GM23338 (cell line): ENCODE measurements around the gene STK16. TPM values are rescaled to one million over a fixed set of nuclear protein-coding genes. Genes with fewer than 3 reads are reported as not detected.

ENCODE experiments used
- ATAC-seq: fragments of 200-7000 bp; cut with Tn5 transposase; 3 replicates; pipeline ENCODE4 v1.9.1; 2020
- DNase-seq: peaks from one replicate; pipeline ENCODE4 v3.0.0-alpha.2; 2015; ENCODE audit warnings: low spot score
- H2AFZ ChIP-seq: fragments of 200-600 bp; sonication (generic); 2 replicates; pipeline ENCODE4 v1.8.0; 2016; ENCODE audit warnings: antibody characterized with exemption, mild to moderate bottlenecking, moderate library complexity
- H3F3A ChIP-seq: fragments of 200-600 bp; sonication (generic); replicated peaks from 2 replicates; pipeline ENCODE4 v1.8.0; 2017; ENCODE audit warnings: antibody characterized with exemption, mixed run types, low read depth
- H3K27ac ChIP-seq: fragments of 200-600 bp; sonication (generic); 2 replicates; pipeline ENCODE4 v1.6.1; 2016; ENCODE audit warnings: low read depth
- H3K27me3 ChIP-seq: fragments of 200-600 bp; sonication (generic); 2 replicates; pipeline ENCODE4 v1.8.0; 2016; ENCODE audit warnings: mild to moderate bottlenecking, mixed run types, moderate library complexity; ENCODE audit not compliant: insufficient read depth
- H3K36me3 ChIP-seq: fragments of 200-600 bp; sonication (generic); 2 replicates; pipeline ENCODE4 v1.8.0; 2016; ENCODE audit warnings: mild to moderate bottlenecking; ENCODE audit not compliant: insufficient read depth
- H3K4me1 ChIP-seq: fragments of 200-600 bp; sonication (generic); 2 replicates; pipeline ENCODE4 v1.8.0; 2016; ENCODE audit warnings: mild to moderate bottlenecking, moderate library complexity; ENCODE audit not compliant: insufficient read depth
- H3K4me2 ChIP-seq: fragments of 200-600 bp; sonication (generic); 2 replicates; pipeline ENCODE4 v1.7.1; 2017; ENCODE audit warnings: mixed run types
- H3K4me3 ChIP-seq: fragments of 200-600 bp; sonication (generic); 2 replicates; pipeline ENCODE4 v1.6.1; 2016; ENCODE audit warnings: mixed run types
- H3K79me2 ChIP-seq: fragments of 200-600 bp; sonication (generic); replicated peaks from 2 replicates; pipeline ENCODE4 v1.8.0; 2017; ENCODE audit warnings: mild to moderate bottlenecking; ENCODE audit not compliant: insufficient read depth
- H3K9me2 ChIP-seq: fragments of 200-600 bp; sonication (generic); 2 replicates; pipeline ENCODE4 v1.8.0; 2017; ENCODE audit not compliant: insufficient read depth
- H4K20me1 ChIP-seq: fragments of 200-600 bp; sonication (generic); replicated peaks from 2 replicates; pipeline ENCODE4 v1.8.0; 2017; ENCODE audit warnings: mild to moderate bottlenecking; ENCODE audit not compliant: insufficient read depth
- H3K27ac Mint-ChIP-seq: 2 replicates; pipeline ENCODE4 v1.8.0; 2020; ENCODE audit warnings: inconsistent platforms, mild to moderate bottlenecking, moderate library complexity, mixed read lengths
- H3K27me3 Mint-ChIP-seq: 3 replicates; pipeline ENCODE4 v1.8.0; 2022; ENCODE audit warnings: low read depth, mild to moderate bottlenecking, moderate library complexity, mixed read lengths, inconsistent platforms; ENCODE audit not compliant: insufficient read depth, poor library complexity
- H3K36me3 Mint-ChIP-seq: 3 replicates; pipeline ENCODE4 v1.8.0; 2021; ENCODE audit warnings: low read depth, mild to moderate bottlenecking, inconsistent platforms, moderate library complexity, mixed read lengths
- H3K4me1 Mint-ChIP-seq: 3 replicates; pipeline ENCODE4 v1.8.0; 2020; ENCODE audit warnings: mild to moderate bottlenecking, inconsistent platforms, mixed read lengths
- H3K4me3 Mint-ChIP-seq: 3 replicates; pipeline ENCODE4 v1.8.0; 2021; ENCODE audit warnings: moderate library complexity, mild to moderate bottlenecking, inconsistent platforms, mixed read lengths
- H3K9me3 Mint-ChIP-seq: 3 replicates; pipeline ENCODE4 v1.8.0; 2020; ENCODE audit warnings: moderate library complexity, mild to moderate bottlenecking, inconsistent platforms, mixed read lengths
- CREB1 ChIP-seq: fragments of 250-450 bp; sonication (Bioruptor Pico); IDR thresholded peaks from 2 replicates; pipeline ENCODE4 v1.5.0; 2020; ENCODE audit warnings: low read depth, mild to moderate bottlenecking, moderate library complexity
- EZH2 ChIP-seq: fragments of 200-600 bp; sonication (generic); IDR thresholded peaks from one replicate; pipeline ENCODE4 v1.8.0; 2017; ENCODE audit warnings: antibody characterized with exemption, mild to moderate bottlenecking, low read depth; ENCODE audit not compliant: unreplicated experiment
- EZH2phosphoT487 ChIP-seq: fragments of 200-600 bp; sonication (generic); IDR thresholded peaks from one replicate; pipeline ENCODE4 v1.8.1; 2018; ENCODE audit warnings: antibody characterized with exemption; ENCODE audit not compliant: unreplicated experiment
- JUNB ChIP-seq: IDR thresholded peaks from one replicate; pipeline ENCODE4 v1.6.1; 2016; ENCODE audit warnings: antibody characterized with exemption; ENCODE audit not compliant: unreplicated experiment
- NANOG ChIP-seq: IDR thresholded peaks from 2 replicates; pipeline ENCODE4 v1.6.1; 2016; ENCODE audit warnings: antibody characterized with exemption, borderline replicate concordance
- POLR2AphosphoS5 ChIP-seq: IDR thresholded peaks from 2 replicates; pipeline ENCODE4 v1.6.1; 2016; ENCODE audit warnings: antibody characterized with exemption, low read depth
- STAT1 ChIP-seq: IDR thresholded peaks from one replicate; pipeline ENCODE4 v1.6.1; 2016; ENCODE audit warnings: antibody characterized with exemption; ENCODE audit not compliant: unreplicated experiment
- ZNF114 ChIP-seq: fragments of 250-450 bp; sonication (Bioruptor Pico); IDR thresholded peaks from 2 replicates; pipeline ENCODE4 v1.5.0; 2020; ENCODE audit warnings: mild to moderate bottlenecking, moderate library complexity
- ZNF331 ChIP-seq: fragments of 250-450 bp; sonication (Bioruptor Pico); IDR thresholded peaks from 2 replicates; pipeline ENCODE4 v1.5.0; 2020; ENCODE audit warnings: low read depth, mild to moderate bottlenecking, moderate library complexity
- polyA plus RNA-seq: library from polyadenylated mRNA; unstranded; fragments of >200 nt; fragmentation: Nextera tagmentation; extraction: Ambion mirVana; gene quantifications from 2 replicates; pipeline ENCODE4 v1.2.1, GENCODE V29; 2016
- total RNA-seq: library from RNA; depleted of rRNA; stranded (reverse); fragments of >200 nt; shearing (Covaris generic); gene quantifications from 2 replicates; pipeline ENCODE4 v1.2.3, GENCODE V29; 2014
- TF ChIP-seq, protein P1 (sequence below): fragments of 250-450 bp; sonication (Bioruptor Pico); IDR thresholded peaks from 2 replicates; pipeline ENCODE4 v1.5.0; 2020; ENCODE audit warnings: mild to moderate bottlenecking, moderate library complexity
- TF ChIP-seq, protein P2 (sequence below): IDR thresholded peaks from one replicate; pipeline ENCODE4 v1.6.1; 2018; ENCODE audit warnings: antibody characterized with exemption; ENCODE audit not compliant: unreplicated experiment
- TF ChIP-seq, protein P3 (sequence below), 2 experiments: fragments of 200-600 bp in 1 of 2; sonication (generic) in 1 of 2; conservative IDR thresholded peaks; 2 replicates each; pipeline versions ENCODE4 v1.5.1 to v1.6.1; 2016 to 2017; ENCODE audit warnings: antibody characterized with exemption in 2 of 2, low read depth in 2 of 2, mild to moderate bottlenecking in 2 of 2, moderate library complexity in 1 of 2
- TF ChIP-seq, protein P4 (sequence below): IDR thresholded peaks from 2 replicates; pipeline ENCODE4 v1.6.1; 2016; ENCODE audit warnings: antibody characterized with exemption

Gene STK16
- total and polyA plus RNA-seq, 2 experiments from 2014 or later = 3.1 to 17.0 TPM

DNA sequence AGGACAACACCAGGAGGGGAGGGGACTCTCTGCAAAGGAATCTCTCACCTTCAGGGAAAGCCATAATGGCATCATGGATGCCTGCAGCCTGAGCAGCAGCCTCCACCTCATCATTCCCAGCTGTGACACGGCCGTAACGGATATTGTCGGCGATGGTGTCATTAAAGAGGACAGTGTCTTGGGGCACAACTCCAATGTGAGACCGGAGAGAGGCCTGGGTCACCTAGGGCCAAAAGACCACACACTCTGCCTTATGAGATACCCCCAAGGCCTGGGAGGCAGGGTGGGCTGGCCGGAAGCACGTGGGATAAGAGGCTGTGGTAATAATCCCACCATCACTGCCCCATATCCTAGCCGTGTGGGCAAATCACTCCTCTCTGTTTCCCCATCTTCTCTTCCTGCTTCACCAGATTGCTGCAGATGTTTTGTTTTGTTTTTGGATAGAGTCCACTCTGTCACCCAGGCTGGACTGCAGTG, 34.4 kb upstream of the STK16 start:
- H3K27ac Mint-ChIP-seq = no peak overlapping the region
- H3F3A ChIP-seq = peaks cover 13% of the 10 kb centered on the region; the same call in 1 of the 2 replicates
- peaks cover 12% of the 10 kb centered on the region for H3K4me1 ChIP-seq
- H3K4me2 ChIP-seq = no peak overlapping the region
- no peaks in the 10 kb centered on the region for H3K79me2 ChIP-seq
- peaks cover 13% of the 10 kb centered on the region; the same call in 2 of the 3 replicates for H3K4me1 Mint-ChIP-seq
- H3K36me3 Mint-ChIP-seq = peaks cover 57% of the 10 kb centered on the region
- no peak overlapping the region for H2AFZ ChIP-seq
- H3K9me2 ChIP-seq = no peaks in the 10 kb centered on the region
- ATAC-seq = no peak
- peaks cover 11% of the 10 kb centered on the region for H3K27me3 Mint-ChIP-seq
- H4K20me1 ChIP-seq = no peaks in the 10 kb centered on the region; the same call in 1 of the 2 replicates
- no peaks in the 10 kb centered on the region; the same call in 1 of the 2 replicates for H3K36me3 ChIP-seq
- no peak overlapping the region for H3K27ac ChIP-seq
- no peak for DNase-seq
- H3K27me3 ChIP-seq = no peaks in the 10 kb centered on the region
- H3K4me3 Mint-ChIP-seq = no peak overlapping the region
- TF ChIP-seq NANOG (no peak), JUNB (no peak), ZNF331 (CRISPR knock-in tag) (no peak), EZH2 (no peak), STAT1 (no peak), EZH2phosphoT487 (no peak), CREB1 (CRISPR knock-in tag) (no peak), ZNF114 (no peak), POLR2AphosphoS5 (no peak)
- TF ChIP-seq, protein P1, sequence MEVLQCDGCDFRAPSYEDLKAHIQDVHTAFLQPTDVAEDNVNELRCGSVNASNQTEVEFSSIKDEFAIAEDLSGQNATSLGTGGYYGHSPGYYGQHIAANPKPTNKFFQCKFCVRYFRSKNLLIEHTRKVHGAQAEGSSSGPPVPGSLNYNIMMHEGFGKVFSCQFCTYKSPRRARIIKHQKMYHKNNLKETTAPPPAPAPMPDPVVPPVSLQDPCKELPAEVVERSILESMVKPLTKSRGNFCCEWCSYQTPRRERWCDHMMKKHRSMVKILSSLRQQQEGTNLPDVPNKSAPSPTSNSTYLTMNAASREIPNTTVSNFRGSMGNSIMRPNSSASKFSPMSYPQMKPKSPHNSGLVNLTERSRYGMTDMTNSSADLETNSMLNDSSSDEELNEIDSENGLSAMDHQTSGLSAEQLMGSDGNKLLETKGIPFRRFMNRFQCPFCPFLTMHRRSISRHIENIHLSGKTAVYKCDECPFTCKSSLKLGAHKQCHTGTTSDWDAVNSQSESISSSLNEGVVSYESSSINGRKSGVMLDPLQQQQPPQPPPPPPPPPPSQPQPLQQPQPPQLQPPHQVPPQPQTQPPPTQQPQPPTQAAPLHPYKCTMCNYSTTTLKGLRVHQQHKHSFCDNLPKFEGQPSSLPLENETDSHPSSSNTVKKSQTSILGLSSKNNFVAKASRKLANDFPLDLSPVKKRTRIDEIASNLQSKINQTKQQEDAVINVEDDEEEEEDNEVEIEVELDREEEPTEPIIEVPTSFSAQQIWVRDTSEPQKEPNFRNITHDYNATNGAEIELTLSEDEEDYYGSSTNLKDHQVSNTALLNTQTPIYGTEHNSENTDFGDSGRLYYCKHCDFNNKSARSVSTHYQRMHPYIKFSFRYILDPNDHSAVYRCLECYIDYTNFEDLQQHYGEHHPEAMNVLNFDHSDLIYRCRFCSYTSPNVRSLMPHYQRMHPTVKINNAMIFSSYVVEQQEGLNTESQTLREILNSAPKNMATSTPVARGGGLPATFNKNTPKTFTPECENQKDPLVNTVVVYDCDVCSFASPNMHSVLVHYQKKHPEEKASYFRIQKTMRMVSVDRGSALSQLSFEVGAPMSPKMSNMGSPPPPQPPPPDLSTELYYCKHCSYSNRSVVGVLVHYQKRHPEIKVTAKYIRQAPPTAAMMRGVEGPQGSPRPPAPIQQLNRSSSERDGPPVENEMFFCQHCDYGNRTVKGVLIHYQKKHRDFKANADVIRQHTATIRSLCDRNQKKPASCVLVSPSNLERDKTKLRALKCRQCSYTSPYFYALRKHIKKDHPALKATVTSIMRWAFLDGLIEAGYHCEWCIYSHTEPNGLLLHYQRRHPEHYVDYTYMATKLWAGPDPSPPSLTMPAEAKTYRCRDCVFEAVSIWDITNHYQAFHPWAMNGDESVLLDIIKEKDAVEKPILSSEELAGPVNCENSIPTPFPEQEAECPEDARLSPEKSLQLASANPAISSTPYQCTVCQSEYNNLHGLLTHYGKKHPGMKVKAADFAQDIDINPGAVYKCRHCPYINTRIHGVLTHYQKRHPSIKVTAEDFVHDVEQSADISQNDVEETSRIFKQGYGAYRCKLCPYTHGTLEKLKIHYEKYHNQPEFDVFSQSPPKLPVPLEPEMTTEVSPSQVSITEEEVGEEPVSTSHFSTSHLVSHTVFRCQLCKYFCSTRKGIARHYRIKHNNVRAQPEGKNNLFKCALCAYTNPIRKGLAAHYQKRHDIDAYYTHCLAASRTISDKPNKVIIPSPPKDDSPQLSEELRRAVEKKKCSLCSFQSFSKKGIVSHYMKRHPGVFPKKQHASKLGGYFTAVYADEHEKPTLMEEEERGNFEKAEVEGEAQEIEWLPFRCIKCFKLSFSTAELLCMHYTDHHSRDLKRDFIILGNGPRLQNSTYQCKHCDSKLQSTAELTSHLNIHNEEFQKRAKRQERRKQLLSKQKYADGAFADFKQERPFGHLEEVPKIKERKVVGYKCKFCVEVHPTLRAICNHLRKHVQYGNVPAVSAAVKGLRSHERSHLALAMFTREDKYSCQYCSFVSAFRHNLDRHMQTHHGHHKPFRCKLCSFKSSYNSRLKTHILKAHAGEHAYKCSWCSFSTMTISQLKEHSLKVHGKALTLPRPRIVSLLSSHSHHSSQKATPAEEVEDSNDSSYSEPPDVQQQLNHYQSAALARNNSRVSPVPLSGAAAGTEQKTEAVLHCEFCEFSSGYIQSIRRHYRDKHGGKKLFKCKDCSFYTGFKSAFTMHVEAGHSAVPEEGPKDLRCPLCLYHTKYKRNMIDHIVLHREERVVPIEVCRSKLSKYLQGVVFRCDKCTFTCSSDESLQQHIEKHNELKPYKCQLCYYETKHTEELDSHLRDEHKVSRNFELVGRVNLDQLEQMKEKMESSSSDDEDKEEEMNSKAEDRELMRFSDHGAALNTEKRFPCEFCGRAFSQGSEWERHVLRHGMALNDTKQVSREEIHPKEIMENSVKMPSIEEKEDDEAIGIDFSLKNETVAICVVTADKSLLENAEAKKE (CRISPR knock-in tag) = no peak
- TF ChIP-seq, protein P2, sequence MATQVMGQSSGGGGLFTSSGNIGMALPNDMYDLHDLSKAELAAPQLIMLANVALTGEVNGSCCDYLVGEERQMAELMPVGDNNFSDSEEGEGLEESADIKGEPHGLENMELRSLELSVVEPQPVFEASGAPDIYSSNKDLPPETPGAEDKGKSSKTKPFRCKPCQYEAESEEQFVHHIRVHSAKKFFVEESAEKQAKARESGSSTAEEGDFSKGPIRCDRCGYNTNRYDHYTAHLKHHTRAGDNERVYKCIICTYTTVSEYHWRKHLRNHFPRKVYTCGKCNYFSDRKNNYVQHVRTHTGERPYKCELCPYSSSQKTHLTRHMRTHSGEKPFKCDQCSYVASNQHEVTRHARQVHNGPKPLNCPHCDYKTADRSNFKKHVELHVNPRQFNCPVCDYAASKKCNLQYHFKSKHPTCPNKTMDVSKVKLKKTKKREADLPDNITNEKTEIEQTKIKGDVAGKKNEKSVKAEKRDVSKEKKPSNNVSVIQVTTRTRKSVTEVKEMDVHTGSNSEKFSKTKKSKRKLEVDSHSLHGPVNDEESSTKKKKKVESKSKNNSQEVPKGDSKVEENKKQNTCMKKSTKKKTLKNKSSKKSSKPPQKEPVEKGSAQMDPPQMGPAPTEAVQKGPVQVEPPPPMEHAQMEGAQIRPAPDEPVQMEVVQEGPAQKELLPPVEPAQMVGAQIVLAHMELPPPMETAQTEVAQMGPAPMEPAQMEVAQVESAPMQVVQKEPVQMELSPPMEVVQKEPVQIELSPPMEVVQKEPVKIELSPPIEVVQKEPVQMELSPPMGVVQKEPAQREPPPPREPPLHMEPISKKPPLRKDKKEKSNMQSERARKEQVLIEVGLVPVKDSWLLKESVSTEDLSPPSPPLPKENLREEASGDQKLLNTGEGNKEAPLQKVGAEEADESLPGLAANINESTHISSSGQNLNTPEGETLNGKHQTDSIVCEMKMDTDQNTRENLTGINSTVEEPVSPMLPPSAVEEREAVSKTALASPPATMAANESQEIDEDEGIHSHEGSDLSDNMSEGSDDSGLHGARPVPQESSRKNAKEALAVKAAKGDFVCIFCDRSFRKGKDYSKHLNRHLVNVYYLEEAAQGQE = no peak
- TF ChIP-seq, protein P3, sequence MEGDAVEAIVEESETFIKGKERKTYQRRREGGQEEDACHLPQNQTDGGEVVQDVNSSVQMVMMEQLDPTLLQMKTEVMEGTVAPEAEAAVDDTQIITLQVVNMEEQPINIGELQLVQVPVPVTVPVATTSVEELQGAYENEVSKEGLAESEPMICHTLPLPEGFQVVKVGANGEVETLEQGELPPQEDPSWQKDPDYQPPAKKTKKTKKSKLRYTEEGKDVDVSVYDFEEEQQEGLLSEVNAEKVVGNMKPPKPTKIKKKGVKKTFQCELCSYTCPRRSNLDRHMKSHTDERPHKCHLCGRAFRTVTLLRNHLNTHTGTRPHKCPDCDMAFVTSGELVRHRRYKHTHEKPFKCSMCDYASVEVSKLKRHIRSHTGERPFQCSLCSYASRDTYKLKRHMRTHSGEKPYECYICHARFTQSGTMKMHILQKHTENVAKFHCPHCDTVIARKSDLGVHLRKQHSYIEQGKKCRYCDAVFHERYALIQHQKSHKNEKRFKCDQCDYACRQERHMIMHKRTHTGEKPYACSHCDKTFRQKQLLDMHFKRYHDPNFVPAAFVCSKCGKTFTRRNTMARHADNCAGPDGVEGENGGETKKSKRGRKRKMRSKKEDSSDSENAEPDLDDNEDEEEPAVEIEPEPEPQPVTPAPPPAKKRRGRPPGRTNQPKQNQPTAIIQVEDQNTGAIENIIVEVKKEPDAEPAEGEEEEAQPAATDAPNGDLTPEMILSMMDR (conservative IDR thresholded peaks at IDR 0.05; ENCODE audit: low read depth in 2 of 2) = no peak
- TF ChIP-seq, protein P4, sequence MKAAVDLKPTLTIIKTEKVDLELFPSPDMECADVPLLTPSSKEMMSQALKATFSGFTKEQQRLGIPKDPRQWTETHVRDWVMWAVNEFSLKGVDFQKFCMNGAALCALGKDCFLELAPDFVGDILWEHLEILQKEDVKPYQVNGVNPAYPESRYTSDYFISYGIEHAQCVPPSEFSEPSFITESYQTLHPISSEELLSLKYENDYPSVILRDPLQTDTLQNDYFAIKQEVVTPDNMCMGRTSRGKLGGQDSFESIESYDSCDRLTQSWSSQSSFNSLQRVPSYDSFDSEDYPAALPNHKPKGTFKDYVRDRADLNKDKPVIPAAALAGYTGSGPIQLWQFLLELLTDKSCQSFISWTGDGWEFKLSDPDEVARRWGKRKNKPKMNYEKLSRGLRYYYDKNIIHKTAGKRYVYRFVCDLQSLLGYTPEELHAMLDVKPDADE = no peak
- no peak overlapping the region for H3K4me3 ChIP-seq
- no peaks in the 10 kb centered on the region for H3K9me3 Mint-ChIP-seq
